ENCODE data around the gene RERG. TPM values are rescaled to one million over a fixed set of nuclear protein-coding genes. Genes with fewer than 3 reads are reported as not detected.

RERG gene
- total RNA-seq, 1 experiment from 2014 or later, result 0.50 TPM

- BruUV-seq (replicated peaks), result no TSS peak
- no peaks in the 10 kb centered on the region for H3K4me1 ChIP-seq (replicated peaks; ENCODE audit: insufficient read depth)
- H3K27ac ChIP-seq, result no peak overlapping the region
- 0 out of 2 replicates have a peak, but pooled peaks cover 4% of the 10 kb centered on the region for H3K9me3 ChIP-seq (ENCODE audit: insufficient read depth, low read depth)
- intact Hi-C loops (cut with micrococcal nuclease; ENCODE audit: unreplicated experiment), result no loop called here
- H2AFZ ChIP-seq, result no peak overlapping the region
- no peaks in the 10 kb centered on the region for H3F3A ChIP-seq (ENCODE audit: insufficient read depth, low read depth)
- TF ChIP-seq EZH2 (IDR thresholded peaks at IDR 0.05; ENCODE audit: low read depth), result no peak
- H3K36me3 ChIP-seq (ENCODE audit: low read depth), result no peaks in the 10 kb centered on the region
- no peak overlapping the region for H3K4me3 ChIP-seq
- no peaks in the 10 kb centered on the region for H3K9me2 ChIP-seq (ENCODE audit: insufficient read depth)
- H3K79me2 ChIP-seq (ENCODE audit: low read depth), result no peaks in the 10 kb centered on the region
- POLR2A ChIA-PET (ENCODE audit: unreplicated experiment), result no interaction called here
- H3K27me3 ChIP-seq (ENCODE audit: insufficient read depth, low read depth), result no peaks in the 10 kb centered on the region
- no peak for DNase-seq
- CTCF ChIA-PET, result interaction anchor here (0.6 kb wide), 1 partner anchor 38 kb away, joined by 3 read pairs; no protein-coding TSS in a partner anchor
- no peaks in the 10 kb centered on the region for H4K20me1 ChIP-seq (ENCODE audit: insufficient read depth)
- no peak overlapping the region for H3K4me2 ChIP-seq
Measured at GRCh38 chr12:15200641-15201040, 20.6 kb downstream of the RERG start.

- H3K4me1 ChIP-seq (replicated peaks; ENCODE audit: insufficient read depth), result no peaks in the 10 kb centered on the region
- H3K4me2 ChIP-seq, result no peak overlapping the region
- intact Hi-C loops (cut with micrococcal nuclease; ENCODE audit: unreplicated experiment), result no loop called here
- TF ChIP-seq EZH2 (IDR thresholded peaks at IDR 0.05; ENCODE audit: low read depth) (no peak), CTCF (conservative IDR thresholded peaks at IDR 0.05) (no peak)
- no peaks in the 10 kb centered on the region for H3K9me2 ChIP-seq (ENCODE audit: insufficient read depth)
- no peak overlapping the region for H3K27ac ChIP-seq
- ChIA-PET POLR2A (ENCODE audit: unreplicated experiment) (no interaction called here), CTCF (interaction anchor here (0.6 kb wide), 1 partner anchor 37 kb away, joined by 3 read pairs; no protein-coding TSS in a partner anchor)
- H3K4me3 ChIP-seq, result no peak overlapping the region
- no peaks in the 10 kb centered on the region for H4K20me1 ChIP-seq (ENCODE audit: insufficient read depth)
- H2AFZ ChIP-seq, result no peak overlapping the region
- H3K27me3 ChIP-seq (ENCODE audit: insufficient read depth, low read depth), result no peaks in the 10 kb centered on the region
- 0 out of 2 replicates have a peak, but pooled peaks cover 4% of the 10 kb centered on the region for H3K9me3 ChIP-seq (ENCODE audit: insufficient read depth, low read depth)
- H3K79me2 ChIP-seq (ENCODE audit: low read depth), result no peaks in the 10 kb centered on the region
- BruUV-seq (replicated peaks), result no TSS peak
- no peaks in the 10 kb centered on the region for H3F3A ChIP-seq (ENCODE audit: insufficient read depth, low read depth)
- DNase-seq, result peak in 1 of 2 experiments; percentile 34
- no peaks in the 10 kb centered on the region for H3K36me3 ChIP-seq (ENCODE audit: low read depth)
Measured at GRCh38 chr12:15199930-15200329, 21.3 kb downstream of the RERG start.

DNA sequence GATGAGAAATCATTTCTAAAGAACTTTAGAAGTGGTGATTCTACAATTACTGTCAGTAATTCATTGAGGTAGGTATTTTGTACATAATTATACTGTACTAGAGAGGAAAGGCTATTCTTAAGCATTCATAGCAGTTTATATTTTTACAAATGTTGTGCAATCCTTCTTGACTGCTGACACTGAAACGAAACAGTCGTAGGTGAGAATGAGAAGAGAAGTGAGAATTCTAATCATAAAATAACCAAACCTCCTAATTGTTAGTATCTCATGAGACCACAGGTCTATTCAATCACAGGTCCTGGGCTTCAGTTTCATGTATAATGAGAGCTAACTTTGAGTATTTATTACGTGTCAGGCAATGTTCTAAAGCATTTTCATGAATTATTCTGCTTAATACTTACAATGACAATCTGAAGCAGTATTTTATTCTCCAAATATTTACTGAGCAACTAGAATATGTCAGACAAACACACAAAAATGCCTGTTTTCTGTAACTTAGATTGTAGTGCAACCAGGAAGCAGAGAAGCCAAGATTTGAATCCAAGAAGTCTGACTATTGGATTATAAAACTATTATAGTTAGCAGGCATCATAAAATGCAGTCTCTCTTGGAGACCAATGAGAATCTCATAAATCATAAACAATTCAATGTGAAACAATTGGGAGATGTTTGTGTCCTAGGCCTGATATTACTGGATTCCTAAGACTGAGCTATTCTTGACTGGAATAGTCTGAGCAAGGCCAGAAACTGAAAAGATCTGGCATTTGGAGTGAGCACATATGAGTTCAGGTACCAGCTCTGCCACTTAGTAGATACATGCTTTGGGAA, 24.3 kb downstream of the RERG start:
- H3K27me3 ChIP-seq (ENCODE audit: insufficient read depth, low read depth), result no peaks in the 10 kb centered on the region
- H3F3A ChIP-seq (ENCODE audit: insufficient read depth, low read depth), result no peaks in the 10 kb centered on the region
- H3K4me3 ChIP-seq, result no peak overlapping the region
- POLR2A ChIA-PET (ENCODE audit: unreplicated experiment), result no interaction called here
- H3K9me2 ChIP-seq (ENCODE audit: insufficient read depth), result no peaks in the 10 kb centered on the region
- BruUV-seq (replicated peaks), result no TSS peak
- no peak overlapping the region for H3K4me2 ChIP-seq
- no peak overlapping the region for H2AFZ ChIP-seq
- H3K79me2 ChIP-seq (ENCODE audit: low read depth), result no peaks in the 10 kb centered on the region
- peaks cover 19% of the 10 kb centered on the region for H3K4me1 ChIP-seq (replicated peaks; ENCODE audit: insufficient read depth)
- CTCF ChIA-PET, result no interaction called here
- TF ChIP-seq CTCF (conservative IDR thresholded peaks at IDR 0.05) (no peak), EZH2 (IDR thresholded peaks at IDR 0.05; ENCODE audit: low read depth) (no peak)
- no peak overlapping the region for H3K27ac ChIP-seq
- no peaks in the 10 kb centered on the region for H4K20me1 ChIP-seq (ENCODE audit: insufficient read depth)
- no peak for DNase-seq
- H3K36me3 ChIP-seq (ENCODE audit: low read depth), result no peaks in the 10 kb centered on the region
- no peaks in the 10 kb centered on the region for H3K9me3 ChIP-seq (ENCODE audit: insufficient read depth, low read depth)
- intact Hi-C loops (cut with micrococcal nuclease; ENCODE audit: unreplicated experiment), result no loop called here

All from PC-9 (cell line).